ENCODE measurements around the gene ALDH3A1.
"Not testable (repeated sequence)": the region's sequence is repeated elsewhere in the genome, so short reads cannot be mapped to it uniquely, and the experiment has no call there.

ALDH3A1 gene
- total RNA-seq, result 0 to 0.36 (median 0) reads per million in 4 experiments

- DNase-seq, result no peak
Observed at GRCh38 chr17:19747829-19748806, at the start of gene ALDH3A1. TSS of gene ALDH3A1 (minus strand) at chr17:19748298. CDS start at chr17:19745129, 3,169 bp downstream.

DNA sequence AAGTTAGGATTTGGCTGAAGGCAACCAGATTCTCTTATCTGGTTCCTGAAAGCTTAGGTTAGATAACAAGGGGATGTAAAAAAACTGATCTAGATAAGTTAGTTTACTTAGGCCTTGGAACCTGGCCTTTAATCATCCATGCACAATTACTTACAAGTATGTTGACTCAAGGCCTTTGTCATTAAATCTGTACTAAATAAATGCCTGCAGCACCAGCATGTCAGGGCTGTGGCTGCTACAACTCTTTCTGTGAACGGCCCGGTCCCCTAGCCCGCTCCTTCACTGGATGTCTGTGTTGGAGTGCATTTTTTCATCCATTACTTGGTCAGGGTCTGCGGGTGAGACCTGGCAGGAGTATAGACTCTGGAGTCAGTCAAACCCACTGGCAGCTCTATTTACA lies 48.4 kb upstream of the ALDH3A1 start:
- no peak for DNase-seq

DNA sequence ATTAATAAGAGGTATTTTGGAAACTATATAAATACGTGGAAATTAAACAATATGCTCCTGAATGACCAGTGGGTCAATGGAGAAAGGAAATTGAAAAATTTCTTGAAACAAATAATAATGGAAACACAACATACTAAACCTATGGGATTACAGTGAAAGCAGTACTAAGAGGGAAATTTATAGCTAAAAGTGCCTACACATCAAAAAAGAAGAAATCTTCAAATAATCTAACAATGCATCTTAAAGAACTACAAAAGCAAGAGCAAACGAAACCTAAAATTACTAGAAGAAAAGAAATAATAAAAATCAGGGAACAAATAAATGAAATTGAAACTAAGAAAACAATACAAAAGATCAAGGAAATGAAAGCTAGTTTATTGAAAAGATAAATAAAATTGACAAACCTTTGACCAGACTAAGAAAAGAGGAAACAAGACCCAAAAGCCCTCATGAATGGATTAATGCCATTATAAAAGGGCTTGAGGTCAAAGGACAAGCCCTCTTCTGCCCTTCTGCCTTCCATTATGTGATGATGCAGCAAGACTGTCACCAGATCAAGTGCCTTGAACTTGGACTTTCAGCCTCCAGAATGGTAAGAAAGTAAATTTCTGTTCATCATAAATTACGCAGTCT lies 43.9 kb upstream of the ALDH3A1 start:
- no peak for DNase-seq

GRCh38 chr17:19787733-19788357 lies 39.7 kb upstream of the ALDH3A1 start:
- no peak for DNase-seq

- DNase-seq, result no peak
Observed at GRCh38 chr17:19785854-19786253, 37.8 kb upstream of the ALDH3A1 start.

DNA sequence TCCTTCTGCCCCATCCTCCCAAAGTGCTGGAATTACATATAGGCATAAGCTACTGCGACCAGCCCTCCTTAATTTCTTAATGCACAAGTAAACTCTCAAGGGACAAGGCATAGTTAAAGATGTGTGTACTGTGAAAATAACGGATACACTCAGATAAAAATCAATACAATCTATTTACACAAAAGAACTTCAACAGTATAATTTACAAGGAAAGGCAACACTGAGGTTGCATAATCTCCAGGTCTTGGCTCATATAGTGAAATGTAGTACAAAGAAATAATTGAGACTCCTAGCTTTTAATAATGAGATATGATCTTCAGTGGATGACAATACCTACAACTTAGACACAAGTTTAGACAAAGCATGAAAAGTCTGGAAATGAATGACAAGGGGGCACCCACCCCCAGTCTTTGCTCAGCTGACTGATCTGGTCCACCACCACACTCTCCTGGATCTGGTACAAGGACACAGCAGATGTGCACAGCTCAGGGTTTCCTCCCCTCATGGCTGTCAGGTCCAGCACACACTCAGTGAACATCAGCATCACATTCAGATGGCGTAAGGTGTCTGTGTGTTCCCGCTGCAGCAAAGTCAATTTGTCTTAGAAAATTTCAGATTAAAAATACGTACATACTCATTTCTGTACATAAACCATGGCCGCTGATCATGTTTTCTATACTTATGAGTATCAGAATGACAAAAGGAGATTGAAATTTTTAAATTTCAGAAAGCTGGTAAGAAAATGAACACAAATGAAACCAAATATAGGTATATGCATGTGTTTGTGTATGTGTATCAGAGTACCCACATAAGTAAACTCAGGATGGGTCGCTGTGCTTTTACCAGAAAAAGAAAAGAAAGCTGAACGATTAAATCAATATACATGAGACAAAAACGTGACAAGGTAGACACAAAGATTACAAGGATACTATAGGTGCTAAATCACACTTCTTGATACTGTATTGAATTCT lies 33.7 kb upstream of the ALDH3A1 start:
- no peak for DNase-seq

GRCh38 chr17:19780846-19781245 lies 32.7 kb upstream of the ALDH3A1 start:
- no peak for DNase-seq

- DNase-seq, result no peak
Observed at GRCh38 chr17:19773534-19773933, 25.4 kb upstream of the ALDH3A1 start.

DNA sequence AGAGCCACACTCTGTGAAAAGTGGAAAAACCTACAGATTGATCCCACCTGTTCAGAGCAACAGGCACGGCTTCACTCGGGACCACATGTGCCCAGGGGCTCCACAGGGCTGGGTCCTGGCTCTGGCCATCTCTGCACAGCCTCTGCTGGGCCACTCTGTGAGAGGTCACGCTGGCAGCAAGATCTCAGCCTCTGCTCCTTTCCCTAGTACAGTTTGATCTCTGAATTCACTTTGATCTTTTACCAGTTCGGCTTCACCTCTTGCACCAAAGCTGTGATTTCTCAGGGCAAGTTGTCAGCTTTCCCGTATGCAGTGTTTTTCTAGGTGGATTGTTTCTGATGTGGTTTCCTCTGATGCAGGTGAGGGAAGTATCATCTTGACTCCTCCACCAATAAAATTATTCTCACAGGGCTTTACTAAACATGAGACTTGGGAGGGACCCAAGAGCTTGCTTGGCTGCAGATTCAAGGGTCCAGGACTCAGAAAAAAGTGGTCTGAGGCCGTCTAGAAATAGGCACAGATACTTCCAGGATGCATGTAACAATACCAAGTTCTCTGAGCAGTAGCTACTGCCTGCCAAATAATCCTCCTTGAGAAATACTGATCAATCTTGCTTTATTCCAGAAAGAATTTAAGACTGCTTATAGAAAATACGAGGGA lies 24.0 kb upstream of the ALDH3A1 start:
- no peak for DNase-seq

GRCh38 chr17:19770985-19771735 lies 23.1 kb upstream of the ALDH3A1 start:
- DNase-seq, result no peak

DNA sequence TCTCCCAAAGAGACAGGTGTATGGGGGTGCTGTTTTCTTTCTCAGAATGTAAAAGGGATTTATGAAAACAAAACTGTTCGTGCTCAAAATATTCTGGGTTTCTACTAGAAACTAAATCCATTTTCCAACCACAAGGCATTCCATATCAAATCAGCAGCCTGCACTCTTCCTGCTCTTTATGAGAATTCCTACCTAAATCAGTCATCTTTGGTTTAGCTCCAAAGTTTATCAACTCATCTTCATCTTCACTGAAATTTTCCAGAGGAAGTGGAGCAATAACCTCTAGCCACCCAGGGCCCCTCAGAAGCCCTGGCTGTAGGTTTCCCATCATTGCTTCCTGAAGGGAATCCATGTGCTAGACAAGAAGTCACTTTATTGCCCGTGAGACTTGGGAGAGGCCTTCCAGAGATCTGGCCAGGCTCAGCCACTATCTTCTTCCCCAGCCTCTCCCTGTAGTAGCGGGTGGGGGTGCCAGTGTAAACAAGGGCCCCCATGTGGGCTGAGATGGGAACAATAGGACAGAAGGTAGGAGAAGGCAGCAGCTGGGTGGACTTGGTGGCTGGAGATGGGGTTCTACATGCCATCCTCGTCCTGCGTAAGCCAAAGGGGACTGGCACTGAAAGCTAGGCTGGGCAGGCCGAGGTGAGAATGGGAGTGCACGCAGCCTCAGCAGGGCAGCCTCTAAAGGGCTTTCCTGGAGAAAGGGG lies 22.0 kb upstream of the ALDH3A1 start:
- no peak for DNase-seq

DNA sequence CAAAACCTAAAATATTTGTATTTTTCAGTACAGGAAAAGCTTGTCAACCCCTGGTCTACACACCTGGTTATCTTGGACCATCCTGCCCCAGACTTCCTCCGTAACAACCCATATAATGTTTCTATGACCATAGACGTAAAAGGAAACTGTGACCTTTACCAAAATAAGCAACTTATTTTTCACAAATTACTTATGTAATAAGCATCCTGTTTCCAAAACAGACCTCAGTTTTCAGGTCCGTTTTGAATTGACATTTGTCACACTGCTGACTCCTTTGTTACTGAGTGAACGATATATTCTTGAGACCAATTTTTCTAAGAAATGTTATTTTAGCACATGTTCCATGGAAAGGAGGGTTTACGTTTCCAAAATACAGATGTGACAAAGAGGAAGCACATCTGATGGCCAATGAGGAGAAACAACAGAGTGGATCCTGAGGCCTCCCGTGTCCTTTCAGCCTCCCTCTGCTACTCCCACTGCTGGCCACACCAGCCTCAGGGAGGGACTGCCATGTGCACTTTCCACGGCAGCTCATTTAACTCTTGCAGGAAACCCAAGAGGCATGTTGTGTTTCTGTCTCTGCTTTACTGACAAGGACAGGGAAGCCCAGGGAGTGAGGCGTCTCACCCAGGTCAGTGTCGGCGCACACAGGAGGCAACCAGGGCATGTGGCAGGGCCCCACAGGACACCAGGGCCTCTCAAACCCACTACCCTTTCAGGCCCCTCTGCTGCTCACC lies 20.1 kb upstream of the ALDH3A1 start:
- no peak for DNase-seq

DNA sequence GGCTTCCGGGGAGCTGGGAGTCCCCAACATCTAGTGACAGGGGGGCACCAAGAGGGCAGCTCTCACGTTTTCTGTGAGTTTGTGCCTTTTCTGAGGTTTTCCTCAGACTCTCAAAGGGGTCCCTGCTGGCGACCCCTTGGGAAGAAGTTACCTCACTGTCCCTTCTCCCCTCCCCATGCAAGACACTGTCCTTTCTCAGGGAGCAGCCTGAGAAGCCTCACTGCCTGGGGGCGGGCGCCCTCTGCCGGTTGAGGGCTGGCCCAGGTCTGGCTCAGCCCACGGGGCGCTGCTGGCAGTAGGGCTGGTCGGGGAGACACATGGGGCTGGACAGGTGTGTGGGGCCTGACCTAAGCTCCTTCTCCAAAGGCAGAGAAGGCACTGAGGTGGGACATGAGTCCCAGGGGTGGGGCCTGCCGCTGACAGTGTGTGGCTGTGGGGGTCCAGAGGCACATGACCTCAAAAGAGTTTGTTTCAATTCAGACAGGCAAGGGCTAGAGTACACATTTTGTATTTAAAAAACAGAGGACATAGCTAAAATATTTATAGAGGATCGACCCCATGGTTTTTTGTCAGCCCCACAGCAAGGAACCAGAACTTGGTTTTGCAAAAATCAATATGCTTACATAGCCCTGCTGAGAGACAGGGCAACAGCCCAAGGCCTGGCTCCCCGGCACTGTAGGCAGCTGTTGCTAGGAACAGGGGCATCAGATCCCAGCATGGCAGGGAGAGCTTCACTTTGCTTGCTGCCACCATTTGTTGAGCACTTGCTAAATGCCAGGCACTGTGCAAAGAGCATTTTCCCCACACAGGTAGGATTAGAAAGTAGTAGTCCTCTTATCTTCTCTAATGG lies 18.5 kb upstream of the ALDH3A1 start:
- peak; percentile 70 for DNase-seq

GRCh38 chr17:19766016-19766415 lies 17.9 kb upstream of the ALDH3A1 start:
- DNase-seq, result no peak

DNA sequence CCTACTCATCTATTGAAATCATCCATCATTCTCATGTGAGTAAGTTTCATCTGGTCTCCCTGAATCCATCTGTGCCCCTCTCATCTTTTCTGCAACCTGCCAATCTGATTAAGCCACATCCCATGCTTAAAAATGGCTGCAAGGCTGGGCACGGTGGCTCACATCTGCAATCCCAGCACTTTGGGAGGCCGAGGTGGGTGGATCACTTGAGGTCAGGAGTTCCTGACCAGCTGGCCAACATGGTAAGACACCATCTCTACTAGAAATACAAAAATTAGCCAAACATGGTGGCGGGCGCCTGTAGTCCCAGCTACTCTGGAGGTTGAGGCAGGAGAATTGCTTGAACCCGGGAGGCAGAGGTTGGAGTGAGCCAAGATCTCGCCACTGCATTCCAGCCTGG lies 15.9 kb upstream of the ALDH3A1 start:
- not testable (repeated sequence) for DNase-seq

- no peak for DNase-seq
Observed at GRCh38 chr17:19763416-19763815, 15.3 kb upstream of the ALDH3A1 start.

DNA sequence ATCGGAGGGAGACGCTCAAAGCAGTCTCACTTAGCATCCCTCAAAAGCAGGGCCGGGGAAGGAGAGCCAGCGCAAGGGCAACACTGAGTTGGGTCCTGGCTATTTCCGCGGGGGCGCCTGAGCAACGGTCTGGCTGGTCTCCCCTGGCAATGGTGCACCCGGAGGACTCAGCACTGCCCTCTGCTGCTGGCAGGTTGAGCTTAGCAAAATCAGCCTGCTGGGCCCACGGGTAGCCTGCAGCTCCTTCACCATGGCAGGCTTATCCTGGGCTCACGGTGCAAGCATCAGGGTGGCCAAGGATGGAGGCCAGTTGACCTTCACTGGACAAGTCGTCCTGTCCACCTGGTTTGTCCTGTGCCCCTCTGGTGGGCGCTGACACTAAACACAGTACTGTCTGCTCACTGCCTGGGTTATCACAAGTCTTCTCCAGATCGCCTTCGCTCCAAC lies 14.4 kb upstream of the ALDH3A1 start:
- DNase-seq, result peak; percentile 32

- DNase-seq, result no peak
Observed at GRCh38 chr17:19760746-19761145, 12.6 kb upstream of the ALDH3A1 start.
